A549 (cell line): ENCODE data around the gene PTPRN2. TPM values are rescaled to one million over a fixed set of nuclear protein-coding genes. Genes with fewer than 3 reads are reported as not detected.
A peak's percentile ranks its signal among the peaks of the same experiment; 100 is the strongest.

Experiments
- ATAC-seq, 2 experiments: fragments of 200-7000 bp in 1 of 2; fragments of >200 bp in 1 of 2; cut with Nextera tagmentation in 1 of 2; cut with Tn5 transposase in 1 of 2; 3 replicates each; pipeline versions ENCODE4 v1.8.0 to v1.9.1; 2018 to 2020; ENCODE audit warnings: mild to moderate bottlenecking in 1 of 2, moderate library complexity in 1 of 2
- CTCF ChIA-PET: fragments of 300-600 bp; sonication (Branson Sonifier 250); formaldehyde crosslinking; extraction: SDS; loops from one replicate; lab custom pipeline; 2021; ENCODE audit warnings: antibody characterized with exemption, inconsistent platforms; lab: Yijun Ruan, JAX
- POLR2A ChIA-PET: fragments of 350-600 bp; formaldehyde crosslinking; extraction: SDS; loops from one replicate; lab custom pipeline; 2021; ENCODE audit warnings: antibody characterized with exemption, inconsistent platforms; lab: Yijun Ruan, JAX
- DNase-seq, 2 experiments: peaks; one replicate each; pipeline versions ENCODE4 v3.0.0 to v3.0.0-alpha.2; 2011 to 2016; ENCODE audit warnings: low read depth in 1 of 2, low spot score in 1 of 2
- FAIRE-seq: peaks from 2 replicates; lab custom pipeline; 2011; peaks lifted over from hg19 to GRCh38; lab: Jason Lieb, UNC
- H3K27ac ChIP-seq, 2 experiments: fragments of >200 bp; sonication (Bioruptor Twin); formaldehyde crosslinking; 3 replicates each; pipeline ENCODE4 v1.5.1; 2016 to 2017
- H3K4me1 ChIP-seq: fragments of >200 bp; sonication (Bioruptor Twin); formaldehyde crosslinking; 3 replicates; pipeline ENCODE4 v1.6.1; 2016
- H3K4me2 ChIP-seq: fragments of >200 bp; sonication (Bioruptor Twin); formaldehyde crosslinking; 3 replicates; pipeline ENCODE4 v1.6.1; 2016
- H3K4me3 ChIP-seq: fragments of >200 bp; sonication (Bioruptor Twin); formaldehyde crosslinking; 3 replicates; pipeline ENCODE4 v1.5.1; 2016
- H3K9me3 ChIP-seq: fragments of >200 bp; sonication (Bioruptor Twin); formaldehyde crosslinking; 3 replicates; pipeline ENCODE4 v1.6.1; 2016
- CBX8 ChIP-seq: fragments of 200-600 bp; sonication (generic); IDR thresholded peaks from 2 replicates; pipeline ENCODE4 v1.6.1; 2016
- CEBPB ChIP-seq, 2 experiments: fragments of >200 bp in 1 of 2; sonication (Bioruptor Twin) in 1 of 2; formaldehyde crosslinking in 1 of 2; IDR thresholded peaks; 2 replicates each; pipeline ENCODE4 v1.6.1; 2012 to 2016
- CHD2 ChIP-seq: fragments of 150-350 bp; IDR thresholded peaks from 2 replicates; pipeline ENCODE4 v1.6.1; 2014; ENCODE audit warnings: low read length; ENCODE audit not compliant: partially characterized antibody
- EHF ChIP-seq: fragments of 250-450 bp; sonication (Bioruptor Pico); IDR thresholded peaks from 2 replicates; pipeline ENCODE4 v1.5.0; 2020; ENCODE audit warnings: mild to moderate bottlenecking
- EP300 ChIP-seq, 2 experiments: fragments of >200 bp; sonication (Bioruptor Twin); formaldehyde crosslinking; IDR thresholded peaks; 2 replicates in 1 of 2; 3 replicates in 1 of 2; pipeline ENCODE4 v1.6.1; 2016 to 2017
- ESRRA ChIP-seq: fragments of 150-350 bp; IDR thresholded peaks from 2 replicates; pipeline ENCODE4 v1.6.1; 2014; ENCODE audit warnings: mild to moderate bottlenecking, low read length, borderline replicate concordance
- FOSB ChIP-seq: fragments of 250-450 bp; sonication (Bioruptor Pico); IDR thresholded peaks from 2 replicates; pipeline ENCODE4 v1.5.0; 2020; ENCODE audit warnings: mild to moderate bottlenecking, moderate library complexity
- GATA3 ChIP-seq: IDR thresholded peaks from 2 replicates; pipeline ENCODE4 v1.6.1; 2012; ENCODE audit warnings: borderline replicate concordance
- HDAC2 ChIP-seq: fragments of 200-600 bp; sonication (generic); IDR thresholded peaks from 2 replicates; pipeline ENCODE4 v1.6.1; 2016
- HOXA7 ChIP-seq: fragments of 250-450 bp; sonication (Bioruptor Pico); IDR thresholded peaks from 2 replicates; pipeline ENCODE4 v1.5.0; 2020; ENCODE audit warnings: mild to moderate bottlenecking, moderate library complexity
- JUN ChIP-seq, 2 experiments: fragments of >200 bp; sonication (Bioruptor Twin); formaldehyde crosslinking; IDR thresholded peaks; 2 replicates in 1 of 2; 3 replicates in 1 of 2; pipeline ENCODE4 v1.6.1; 2016 to 2017
- KDM1A ChIP-seq: fragments of 200-600 bp; sonication (generic); IDR thresholded peaks from 2 replicates; pipeline ENCODE4 v1.6.1; 2016; ENCODE audit warnings: low read depth, mild to moderate bottlenecking
- MAFK ChIP-seq: fragments of 450-650 bp; IDR thresholded peaks from 2 replicates; pipeline ENCODE4 v1.6.1; 2014; ENCODE audit not compliant: partially characterized antibody
- MAZ ChIP-seq: fragments of 150-350 bp; IDR thresholded peaks from 2 replicates; pipeline ENCODE4 v1.6.1; 2014; ENCODE audit warnings: antibody characterized with exemption, low read depth, low read length, borderline replicate concordance
- NPAS2 ChIP-seq: fragments of 250-450 bp; sonication (Bioruptor Pico); IDR thresholded peaks from 2 replicates; pipeline ENCODE4 v1.8.0; 2022; ENCODE audit warnings: mild to moderate bottlenecking, moderate library complexity, borderline replicate concordance
- NR3C1 ChIP-seq: fragments of >200 bp; sonication (Bioruptor Twin); formaldehyde crosslinking; IDR thresholded peaks from 3 replicates; pipeline ENCODE4 v1.6.1; 2017
- PHF8 ChIP-seq: fragments of 200-600 bp; sonication (generic); IDR thresholded peaks from 2 replicates; pipeline ENCODE4 v1.6.1; 2016; ENCODE audit warnings: low read depth, mild to moderate bottlenecking, antibody characterized with exemption, moderate library complexity, borderline replicate concordance
- POLR2A ChIP-seq: IDR thresholded peaks from 2 replicates; pipeline ENCODE4 v1.6.1; 2012; ENCODE audit warnings: mild to moderate bottlenecking, low read length
- RAD21 ChIP-seq, 2 experiments: fragments of >200 bp in 1 of 2; sonication (Bioruptor Twin) in 1 of 2; formaldehyde crosslinking in 1 of 2; IDR thresholded peaks in 1 of 2; conservative IDR thresholded peaks in 1 of 2; 2 replicates in 1 of 2; 3 replicates in 1 of 2; pipeline ENCODE4 v1.6.1; 2012 to 2018; ENCODE audit warnings: inconsistent platforms in 1 of 2
- RARB ChIP-seq: fragments of 250-450 bp; sonication (Bioruptor Pico); IDR thresholded peaks from 2 replicates; pipeline ENCODE4 v1.8.0; 2021; ENCODE audit warnings: mild to moderate bottlenecking, moderate library complexity
- RCOR1 ChIP-seq: fragments of 150-350 bp; IDR thresholded peaks from 2 replicates; pipeline ENCODE4 v1.6.1; 2014; ENCODE audit warnings: antibody characterized with exemption, low read length, low read depth
- RFX5 ChIP-seq: fragments of 450-650 bp; IDR thresholded peaks from 2 replicates; pipeline ENCODE4 v1.7.1; 2014; ENCODE audit warnings: antibody characterized with exemption, mild to moderate bottlenecking, moderate library complexity
- RNF2 ChIP-seq: fragments of 200-600 bp; sonication (generic); IDR thresholded peaks from 2 replicates; pipeline ENCODE4 v1.6.1; 2016; ENCODE audit warnings: low read depth, mild to moderate bottlenecking, antibody characterized with exemption, moderate library complexity, borderline replicate concordance
- WGBS: methylation state at CpG from one replicate; pipeline ENCODE4 v1.1.6; 2017; ENCODE audit errors: missing lambda C conversion rate; 5-methylcytosine and 5-hydroxymethylcytosine counted together
- polyA plus RNA-seq, 4 experiments: library from polyadenylated mRNA; depleted of rRNA in 3 of 4; stranded (reverse); fragments of >200 nt; fragmentation: RNase III in 1 of 4; extraction: RNeasy Plus Mini Kit Qiagen cat#74134 plus additional on column Dnase treatment in 1 of 4; gene quantifications; 2 replicates in 3 of 4; 3 replicates in 1 of 4; pipeline ENCODE4 v1.2.3, GENCODE V29; 2011 to 2017
- TF ChIP-seq, protein P1 (sequence below): IDR thresholded peaks from 2 replicates; pipeline ENCODE4 v1.6.1; 2012
- TF ChIP-seq, protein P2 (sequence below): IDR thresholded peaks from 2 replicates; pipeline ENCODE4 v1.6.1; 2012

The PTPRN2 gene
- polyA plus RNA-seq, 2 of the 4 experiments (the other 2 are of a cell fraction): 0.41 to 1.2 TPM

DNA sequence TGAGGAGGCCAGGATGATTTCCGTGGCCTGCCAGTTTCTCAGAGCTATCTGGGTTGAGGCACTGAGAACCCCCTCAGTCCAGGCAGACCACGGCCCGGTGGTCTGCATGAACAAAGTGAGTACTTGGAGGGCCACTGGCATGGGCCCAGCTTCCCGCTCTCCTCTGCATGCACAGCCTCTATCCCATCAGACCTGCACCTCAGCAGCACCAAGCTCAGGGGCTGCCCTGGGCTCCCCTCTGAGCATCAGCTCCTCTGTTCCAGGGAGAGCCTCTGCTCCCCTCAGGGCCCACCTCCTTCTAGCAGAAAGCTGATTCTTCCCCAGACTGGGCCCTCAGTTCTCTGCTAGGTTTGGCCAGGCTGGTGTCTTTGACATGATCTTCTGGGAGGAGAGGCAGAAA, 780.9 kb downstream of the PTPRN2 start:
- POLR2A ChIA-PET: no interaction called here

DNA sequence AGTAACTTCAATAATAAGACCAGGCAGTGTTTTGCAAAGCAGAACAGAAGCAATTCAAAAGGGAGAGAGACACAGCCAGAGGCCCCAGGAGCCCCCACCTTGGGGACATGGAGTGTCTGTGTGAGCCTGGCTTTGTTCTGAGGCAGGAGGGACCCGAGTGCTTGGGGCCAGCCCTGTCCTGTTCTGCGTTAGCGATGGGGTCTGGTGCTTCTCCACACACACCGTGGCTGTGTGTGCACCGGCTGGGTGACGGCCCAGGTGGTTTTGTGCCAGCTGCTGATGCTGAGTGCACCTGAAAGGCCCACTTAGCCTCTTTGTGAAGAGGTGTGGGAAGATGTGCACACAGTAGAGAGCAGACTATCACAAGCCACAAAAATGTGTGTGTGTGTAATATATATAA, 781.9 kb downstream of the PTPRN2 start:
- ChIA-PET CTCF (no interaction called here), POLR2A (no interaction called here)
- H3K27ac ChIP-seq: no peak overlapping the region
- no peaks in the 10 kb centered on the region for H3K4me1 ChIP-seq
- FAIRE-seq (no peak), ATAC-seq (no peak), DNase-seq (no peak)
- H3K4me3 ChIP-seq: no peak overlapping the region
- H3K9me3 ChIP-seq: peaks cover 11% of the 10 kb centered on the region; the same call in 1 of the 3 replicates
- no peak overlapping the region for H3K4me2 ChIP-seq
- TF ChIP-seq HDAC2 (no peak), CHD2 (no peak), RNF2 (no peak), RFX5 (no peak), NPAS2 (CRISPR knock-in tag) (no peak), RARB (no peak), JUN (IDR thresholded peaks at IDR 0.05) (no peak), RAD21 (conservative IDR thresholded peaks at IDR 0.05 in 1 of 2, IDR thresholded peaks at IDR 0.05 in 1 of 2) (no peak), CEBPB (IDR thresholded peaks at IDR 0.05) (no peak), CBX8 (no peak)
- TF ChIP-seq, protein P1, sequence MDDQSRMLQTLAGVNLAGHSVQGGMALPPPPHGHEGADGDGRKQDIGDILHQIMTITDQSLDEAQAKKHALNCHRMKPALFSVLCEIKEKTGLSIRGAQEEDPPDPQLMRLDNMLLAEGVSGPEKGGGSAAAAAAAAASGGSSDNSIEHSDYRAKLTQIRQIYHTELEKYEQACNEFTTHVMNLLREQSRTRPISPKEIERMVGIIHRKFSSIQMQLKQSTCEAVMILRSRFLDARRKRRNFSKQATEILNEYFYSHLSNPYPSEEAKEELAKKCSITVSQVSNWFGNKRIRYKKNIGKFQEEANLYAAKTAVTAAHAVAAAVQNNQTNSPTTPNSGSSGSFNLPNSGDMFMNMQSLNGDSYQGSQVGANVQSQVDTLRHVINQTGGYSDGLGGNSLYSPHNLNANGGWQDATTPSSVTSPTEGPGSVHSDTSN: no peak
- TF ChIP-seq, protein P2, sequence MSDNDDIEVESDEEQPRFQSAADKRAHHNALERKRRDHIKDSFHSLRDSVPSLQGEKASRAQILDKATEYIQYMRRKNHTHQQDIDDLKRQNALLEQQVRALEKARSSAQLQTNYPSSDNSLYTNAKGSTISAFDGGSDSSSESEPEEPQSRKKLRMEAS: no peak
- WGBS: 64% methylated on average over 6 of the region's 6 CpGs

More for the DNA sequence above, 780.9 kb downstream of the PTPRN2 start:
- Histone ChIP-seq H3K4me2 (no peak overlapping the region), H3K4me3 (no peak overlapping the region), H3K4me1 (no peaks in the 10 kb centered on the region), H3K27ac (no peak overlapping the region), H3K9me3 (peaks cover 11% of the 10 kb centered on the region; the same call in 1 of the 3 replicates)
- ATAC-seq: no peak
- FAIRE-seq: no peak
- TF ChIP-seq CEBPB (IDR thresholded peaks at IDR 0.05) (no peak), ESRRA (no peak), GATA3 (no peak)
- WGBS: 23% methylated on average over 4 of the region's 4 CpGs
- DNase-seq: no peak
- CTCF ChIA-PET: no interaction called here

DNA sequence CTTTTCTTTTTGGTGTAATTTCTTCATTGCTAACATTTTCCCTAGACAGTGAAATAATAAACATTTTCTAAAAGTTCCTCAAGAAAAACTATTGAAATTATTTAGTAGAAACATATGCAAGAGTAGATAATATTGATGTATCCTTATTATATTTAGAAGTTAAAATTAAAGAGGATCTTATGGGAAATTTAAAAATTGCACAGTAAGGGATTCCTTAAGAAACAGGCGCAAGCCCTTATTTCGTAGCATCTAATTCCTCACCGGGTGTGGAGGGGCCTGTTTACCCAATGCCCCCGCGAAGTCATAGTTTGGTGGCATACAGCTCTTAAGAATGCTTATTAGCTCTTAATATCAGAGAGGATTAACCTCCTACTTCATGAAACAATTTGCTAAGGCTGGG, 783.7 kb downstream of the PTPRN2 start:
- ChIA-PET CTCF (interaction anchor here (1.0 kb wide), 1 partner anchor 9 kb away, joined by 3 read pairs; no protein-coding TSS in a partner anchor), POLR2A (no interaction called here)
- Histone ChIP-seq H3K4me1 (no peaks in the 10 kb centered on the region), H3K4me2 (no peak overlapping the region), H3K27ac (no peak overlapping the region), H3K4me3 (no peak overlapping the region), H3K9me3 (peaks cover 5% of the 10 kb centered on the region; the same call in 1 of the 3 replicates)
- ATAC-seq: no peak
- DNase-seq: no peak
- FAIRE-seq: no peak
- 78% methylated on average over 5 of the region's 5 CpGs for WGBS
- no peak for TF ChIP-seq HOXA7 (CRISPR knock-in tag)
- no peak for TF ChIP-seq EP300 (IDR thresholded peaks at IDR 0.05)
- no peak for TF ChIP-seq POLR2A
- TF ChIP-seq ESRRA: no peak
- TF ChIP-seq EHF (CRISPR knock-in tag): no peak
- TF ChIP-seq FOSB (CRISPR knock-in tag): no peak
- no peak for TF ChIP-seq KDM1A
- TF ChIP-seq MAFK: peak; percentile 10

DNA sequence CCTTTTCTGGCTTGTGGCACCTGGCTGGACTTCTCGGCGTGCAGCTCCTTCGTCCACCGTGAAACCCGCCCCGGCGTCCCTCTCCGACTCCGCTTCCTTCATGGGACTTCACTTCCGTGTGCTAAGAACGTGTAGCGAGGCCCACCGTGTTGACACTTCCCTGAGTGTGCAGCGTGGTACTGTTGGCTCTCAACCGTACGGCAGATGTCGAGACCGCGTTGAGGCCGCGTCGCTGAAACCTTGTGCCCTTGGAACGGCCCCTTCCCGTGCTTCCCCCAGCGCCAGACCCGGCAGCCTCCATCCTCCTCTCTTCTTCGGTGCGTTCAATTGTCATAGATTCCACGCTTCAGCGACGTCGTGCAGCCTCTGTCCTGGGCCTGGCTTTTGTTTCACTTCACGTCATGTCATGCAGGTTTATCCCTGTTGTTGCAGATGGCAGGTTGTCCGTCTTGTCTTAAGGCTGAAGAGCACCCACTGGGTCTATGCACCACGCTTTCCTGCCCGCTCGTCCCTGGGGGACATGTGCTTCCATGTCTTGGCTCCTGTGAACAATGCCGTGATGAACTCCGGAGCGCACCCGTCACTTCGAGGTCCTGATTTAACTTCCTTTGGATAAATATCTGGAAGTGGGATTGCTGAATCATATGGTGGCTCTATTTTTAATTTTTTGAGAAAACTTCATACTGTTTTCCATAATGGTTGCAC, 785.5 kb downstream of the PTPRN2 start:
- FAIRE-seq (no peak), ATAC-seq (no peak), DNase-seq (no peak)
- no peaks in the 10 kb centered on the region for H3K9me3 ChIP-seq
- no peaks in the 10 kb centered on the region for H3K4me1 ChIP-seq
- no peak for TF ChIP-seq RCOR1
- TF ChIP-seq MAZ: no peak
- no peak for TF ChIP-seq NR3C1
- no peak for TF ChIP-seq JUN (IDR thresholded peaks at IDR 0.05)
- no peak for TF ChIP-seq RARB
- no peak for TF ChIP-seq PHF8
- no peak for TF ChIP-seq HOXA7 (CRISPR knock-in tag)
- TF ChIP-seq RAD21 (conservative IDR thresholded peaks at IDR 0.05 in 1 of 2, IDR thresholded peaks at IDR 0.05 in 1 of 2): no peak
- no peak overlapping the region for H3K27ac ChIP-seq
- POLR2A ChIA-PET: no interaction called here
- CTCF ChIA-PET: no interaction called here
- H3K4me2 ChIP-seq: no peak overlapping the region
- WGBS: 76% methylated on average over 42 of the region's 42 CpGs
- H3K4me3 ChIP-seq: no peak overlapping the region
